ENCODE measurements around the gene ZNF784. TPM values are rescaled to one million over a fixed set of nuclear protein-coding genes. Genes with fewer than 3 reads are reported as not detected.
A peak's percentile ranks its signal among the peaks of the same experiment; 100 is the strongest.

Gene ZNF784
- total and polyA plus RNA-seq, 9 of the 15 experiments (the other 6 are each of a cell fraction or from before 2014, with no cell fraction given), result 0.14 to 6.1 (median 2.1) TPM

GRCh38 chr19:55668603-55669348 is 44.4 kb upstream of the ZNF784 start:
- ATAC-seq (no peak), FAIRE-seq (no peak), DNase-seq (ENCODE audit: extremely low read depth in 1 of 4, low spot score in 3 of 4) (peak in 1 of 4 experiments; percentile 16)
- H3K79me2 ChIP-seq (ENCODE audit: control insufficient read depth, insufficient read depth, low read length), result peaks cover 85% of the 10 kb centered on the region
- no peak overlapping the region for H3K4me3 ChIP-seq
- no peak overlapping the region for H3K27ac ChIP-seq (ENCODE audit: extremely low read depth, low read depth, low read length)
- no peak overlapping the region for H3K4me2 ChIP-seq (ENCODE audit: insufficient read depth, low read length)
- CTCF ChIA-PET (ENCODE audit: low intra/inter-chr PET ratio), result no interaction called here
- no peaks in the 10 kb centered on the region for H3K27me3 ChIP-seq (ENCODE audit: control insufficient read depth in 2 of 2, insufficient read depth in 2 of 2, low read length in 2 of 2)
- H3K36me3 ChIP-seq (ENCODE audit: control insufficient read depth, insufficient read depth, low read length), result peaks cover 95% of the 10 kb centered on the region
- intact Hi-C loops (cut with micrococcal nuclease), result no loop called here
- WGBS (ENCODE audit: insufficient coverage, low coverage, missing lambda C conversion rate), result 90% methylated on average over 11 of the region's 30 CpGs
- H3K9me3 ChIP-seq (replicated peaks; ENCODE audit: control insufficient read depth, insufficient read depth, low read depth, low read length), result no peaks in the 10 kb centered on the region
- H3K4me1 ChIP-seq (replicated peaks in 1 of 2; ENCODE audit: control insufficient read depth in 2 of 2, insufficient read depth in 2 of 2, low read length in 2 of 2), result peaks cover 22 to 36% of the 10 kb centered on the region in 2 experiments
- BruUV-seq (replicated peaks), result no TSS peak
- peaks cover 61% of the 10 kb centered on the region for H4K20me1 ChIP-seq (replicated peaks; ENCODE audit: control insufficient read depth, insufficient read depth, low read length)
- no peak overlapping the region for H2AFZ ChIP-seq (ENCODE audit: low read depth, low read length)
- peaks cover 5% of the 10 kb centered on the region for H3K9me1 ChIP-seq (ENCODE audit: control insufficient read depth, insufficient read depth, low read length)
- H3K9ac ChIP-seq (ENCODE audit: insufficient read depth in 1 of 2, low read depth in 2 of 2, low read length in 2 of 2), result no peak overlapping the region
- in situ Hi-C loops (cut with MboI), result no loop called here
- POLR2A ChIA-PET, result interaction anchor here (0.6 to 3.3 kb wide), 4 partner anchors 11 to 15 kb away, joined by 3 to 21 read pairs (median 8); partner anchors contain the start of gene U2AF2
- no peak for TF ChIP-seq ZNF140 (CRISPR knock-in tag; IDR thresholded peaks at IDR 0.05)
- TF ChIP-seq TSHZ1 (CRISPR knock-in tag; IDR thresholded peaks at IDR 0.05), result no peak
- no peak for TF ChIP-seq ZKSCAN3 (CRISPR knock-in tag; IDR thresholded peaks at IDR 0.05)
- no peak for TF ChIP-seq KLF13 (tag; IDR thresholded peaks at IDR 0.05; ENCODE audit: borderline replicate concordance, low read depth)
- no peak for TF ChIP-seq SETDB1 (IDR thresholded peaks at IDR 0.05; ENCODE audit: low read length)
- TF ChIP-seq CTCFL (IDR thresholded peaks at IDR 0.05; ENCODE audit: borderline replicate concordance, insufficient read depth, low read depth, low read length, poor library complexity, severe bottlenecking), result no peak
- TF ChIP-seq TAF9B (IDR thresholded peaks at IDR 0.05; ENCODE audit: partially characterized antibody), result no peak
- no peak for TF ChIP-seq HDAC2 (IDR thresholded peaks at IDR 0.05)
- no peak for TF ChIP-seq BRD9 (IDR thresholded peaks at IDR 0.05; ENCODE audit: low read depth, partially characterized antibody)
- TF ChIP-seq ZNF561 (CRISPR knock-in tag; conservative IDR thresholded peaks at IDR 0.05), result no peak
- TF ChIP-seq SMC3 (conservative IDR thresholded peaks at IDR 0.05; ENCODE audit: insufficient read depth, low read depth, low read length), result no peak
- TF ChIP-seq MBD2 (IDR thresholded peaks at IDR 0.05; ENCODE audit: borderline replicate concordance, low read depth), result no peak
- TF ChIP-seq ZC3H4 (CRISPR knock-in tag; IDR thresholded peaks at IDR 0.05; ENCODE audit: borderline replicate concordance), result no peak
- no peak for TF ChIP-seq ZNF280B (CRISPR knock-in tag; IDR thresholded peaks at IDR 0.05)
- no peak for TF ChIP-seq MCM2 (IDR thresholded peaks at IDR 0.05; ENCODE audit: low read depth)
- no peak for TF ChIP-seq PPARD (CRISPR knock-in tag; IDR thresholded peaks at IDR 0.05)

Measured in K562 (cell line).